ENCODE measurements around the gene SH3BP4. TPM values are rescaled to one million over a fixed set of nuclear protein-coding genes. Genes with fewer than 3 reads are reported as not detected.

SH3BP4 gene
- total RNA-seq, 4 donors from 2014 or later: 16.5 to 32.8 (median 26.4) TPM

- peak overlapping the region in 3 of 4 donors; percentile 50 to 85 (median 82) for H3K27ac ChIP-seq
- peaks cover 0 to 1% (median 0%) of the 10 kb centered on the region in 3 donors for H3K36me3 ChIP-seq
- H3K9me3 ChIP-seq: no peaks in the 10 kb centered on the region
- no peaks in the 10 kb centered on the region for H3K27me3 ChIP-seq
- DNase-seq: peak in 2 of 3 donors; percentile 68 to 71
- no peak overlapping the region for H3K4me3 ChIP-seq
- H3K4me1 ChIP-seq: peaks cover 0 to 67% (median 0%) of the 10 kb centered on the region in 4 donors
- no peak for TF ChIP-seq CTCF (IDR thresholded peaks at IDR 0.05)
- no peak for TF ChIP-seq POLR2A (IDR thresholded peaks at IDR 0.05)
Observed at GRCh38 chr2:235000426-235001236, 48.8 kb downstream of the SH3BP4 start.

GRCh38 chr2:235001237-235002133 is 49.7 kb downstream of the SH3BP4 start:
- Histone ChIP-seq H3K27ac (peak overlapping the region in 3 of 4 donors; percentile 50 to 85 (median 82)), H3K9me3 (no peaks in the 10 kb centered on the region), H3K4me1 (peaks cover 0 to 67% (median 0%) of the 10 kb centered on the region in 4 donors), H3K36me3 (no peaks in the 10 kb centered on the region), H3K27me3 (no peaks in the 10 kb centered on the region), H3K4me3 (no peak overlapping the region)
- TF ChIP-seq CTCF (IDR thresholded peaks at IDR 0.05): no peak
- no peak for TF ChIP-seq POLR2A (IDR thresholded peaks at IDR 0.05)
- DNase-seq: peak in 2 of 3 donors; percentile 77

- Histone ChIP-seq H3K4me1 (peaks cover 0 to 76% (median 0%) of the 10 kb centered on the region in 4 donors), H3K9me3 (no peaks in the 10 kb centered on the region), H3K27me3 (no peaks in the 10 kb centered on the region), H3K36me3 (no peaks in the 10 kb centered on the region), H3K4me3 (no peak overlapping the region), H3K27ac (peak overlapping the region in 3 of 4 donors; percentile 50 to 85 (median 82))
- TF ChIP-seq POLR2A (IDR thresholded peaks at IDR 0.05) (no peak), CTCF (IDR thresholded peaks at IDR 0.05) (no peak)
- peak in 2 of 3 donors; percentile 46 to 60 for DNase-seq
Observed at GRCh38 chr2:235002198-235003095, 50.6 kb downstream of the SH3BP4 start.

- TF ChIP-seq CTCF (IDR thresholded peaks at IDR 0.05) (no peak), POLR2A (IDR thresholded peaks at IDR 0.05) (no peak)
- Histone ChIP-seq H3K36me3 (no peaks in the 10 kb centered on the region), H3K27me3 (no peaks in the 10 kb centered on the region), H3K4me1 (peaks cover 0 to 82% (median 0%) of the 10 kb centered on the region in 4 donors), H3K27ac (peak overlapping the region in 1 of 4 donors; percentile 85), H3K9me3 (no peaks in the 10 kb centered on the region), H3K4me3 (no peak overlapping the region)
- DNase-seq: no peak
Observed at GRCh38 chr2:235003096-235003775, 51.4 kb downstream of the SH3BP4 start.

Data from Peyer's patch (tissue), 4 donors.